Mesenchymal stem cell (in vitro differentiated cells and primary cell): Measurements from ENCODE around the gene SELENON.

Experiments used
- DNase-seq: peaks from one replicate; pipeline ENCODE4 v3.0.0-alpha.2; 2013
- H2AFZ ChIP-seq: one replicate; pipeline ENCODE4 v1.6.1; 2013; ENCODE audit warnings: low read depth, mild to moderate bottlenecking, control low read depth, inconsistent platforms, low read length, moderate library complexity
- H2AK5ac ChIP-seq: 2 replicates; pipeline ENCODE4 v1.6.1; 2013; ENCODE audit warnings: low read length, moderate library complexity, mild to moderate bottlenecking, inconsistent platforms; ENCODE audit not compliant: severe bottlenecking
- H2BK120ac ChIP-seq: one replicate; pipeline ENCODE4 v1.6.1; 2013; ENCODE audit warnings: low read depth, mild to moderate bottlenecking, inconsistent platforms, low read length, moderate library complexity
- H2BK12ac ChIP-seq, 2 experiments: one replicate each; pipeline ENCODE4 v1.6.1; 2013; ENCODE audit warnings: inconsistent platforms in 2 of 2, low read length in 2 of 2, mild to moderate bottlenecking in 2 of 2, moderate library complexity in 2 of 2, control low read depth in 1 of 2
- H2BK15ac ChIP-seq: one replicate; pipeline ENCODE4 v1.6.1; 2013; ENCODE audit warnings: mild to moderate bottlenecking, low read depth, inconsistent platforms; ENCODE audit not compliant: poor library complexity, severe bottlenecking
- H2BK5ac ChIP-seq: 2 replicates; pipeline ENCODE4 v1.6.1; 2013; ENCODE audit warnings: low read depth, mild to moderate bottlenecking, low read length, control low read depth, inconsistent platforms; ENCODE audit not compliant: poor library complexity, severe bottlenecking
- H3K14ac ChIP-seq, 2 experiments: one replicate each; pipeline ENCODE4 v1.6.1; 2013; ENCODE audit warnings: inconsistent platforms in 2 of 2, low read length in 2 of 2, control low read depth in 1 of 2, mild to moderate bottlenecking in 1 of 2, moderate library complexity in 1 of 2
- H3K18ac ChIP-seq, 2 experiments: one replicate each; pipeline ENCODE4 v1.6.1; 2013; ENCODE audit warnings: inconsistent platforms in 2 of 2, low read length in 2 of 2, control low read depth in 1 of 2, low read depth in 1 of 2, mild to moderate bottlenecking in 1 of 2
- H3K23ac ChIP-seq, 2 experiments: one replicate each; pipeline ENCODE4 v1.6.1; 2013; ENCODE audit warnings: inconsistent platforms in 2 of 2, low read length in 2 of 2, mild to moderate bottlenecking in 2 of 2, moderate library complexity in 2 of 2, control low read depth in 1 of 2
- H3K27ac ChIP-seq: 2 replicates; pipeline ENCODE4 v1.5.1; 2013; ENCODE audit warnings: mild to moderate bottlenecking, moderate library complexity, low read length, control low read depth, inconsistent platforms; ENCODE audit not compliant: poor library complexity, severe bottlenecking
- H3K27me3 ChIP-seq, 2 experiments: 2 replicates each; pipeline versions ENCODE4 v1.6.1 to v1.7.0; 2013; ENCODE audit warnings: low read length in 2 of 2, mild to moderate bottlenecking in 2 of 2, moderate library complexity in 2 of 2, control low read depth in 1 of 2, inconsistent platforms in 1 of 2; ENCODE audit not compliant: control insufficient read depth in 1 of 2, insufficient read depth in 1 of 2
- H3K36me3 ChIP-seq, 2 experiments: 2 replicates each; pipeline versions ENCODE4 v1.6.1 to v1.7.0; 2013; ENCODE audit warnings: low read length in 2 of 2, control low read depth in 1 of 2, inconsistent platforms in 1 of 2, low read depth in 1 of 2, mild to moderate bottlenecking in 1 of 2; ENCODE audit not compliant: insufficient read depth in 2 of 2, control insufficient read depth in 1 of 2
- H3K4ac ChIP-seq, 2 experiments: one replicate each; pipeline ENCODE4 v1.6.1; 2013; ENCODE audit warnings: inconsistent platforms in 2 of 2, low read length in 2 of 2, mild to moderate bottlenecking in 2 of 2, moderate library complexity in 2 of 2, control low read depth in 1 of 2, low read depth in 1 of 2
- H3K4me1 ChIP-seq: 2 replicates; pipeline ENCODE4 v1.6.1; 2013; ENCODE audit warnings: low read depth, low read length, control low read depth; ENCODE audit not compliant: control insufficient read depth, insufficient read depth
- H3K4me2 ChIP-seq: 2 replicates; pipeline ENCODE4 v1.6.1; 2013; ENCODE audit warnings: low read length, mild to moderate bottlenecking, inconsistent platforms; ENCODE audit not compliant: poor library complexity, severe bottlenecking
- H3K4me3 ChIP-seq, 2 experiments: 2 replicates each; pipeline versions ENCODE4 v1.5.1 to v1.7.0; 2013; ENCODE audit warnings: low read length in 2 of 2, mild to moderate bottlenecking in 2 of 2, control low read depth in 1 of 2, low read depth in 1 of 2; ENCODE audit not compliant: insufficient read depth in 1 of 2
- H3K79me1 ChIP-seq: replicated peaks from 2 replicates; pipeline ENCODE4 v1.6.1; 2013; ENCODE audit warnings: mild to moderate bottlenecking, control low read depth, low read length, inconsistent platforms; ENCODE audit not compliant: poor library complexity, severe bottlenecking
- H3K9ac ChIP-seq: 2 replicates; pipeline ENCODE4 v1.7.0; 2013; ENCODE audit warnings: mild to moderate bottlenecking, low read length, moderate library complexity
- H3K9me3 ChIP-seq: 2 replicates; pipeline ENCODE4 v1.7.0; 2013; ENCODE audit warnings: mild to moderate bottlenecking, low read length; ENCODE audit not compliant: control insufficient read depth
- H4K8ac ChIP-seq: one replicate; pipeline ENCODE4 v1.6.1; 2013; ENCODE audit warnings: inconsistent platforms, mild to moderate bottlenecking, low read length, moderate library complexity
- H4K91ac ChIP-seq: one replicate; pipeline ENCODE4 v1.6.1; 2013; ENCODE audit warnings: mild to moderate bottlenecking, low read length, inconsistent platforms
- WGBS: methylation state at CpG from one replicate; pipeline ENCODE4 v1.1.7; 2013; ENCODE audit warnings: mixed read lengths; 5-methylcytosine and 5-hydroxymethylcytosine counted together

SELENON gene

GRCh38 chr1:25809929-25810328, 9.9 kb downstream of the SELENON start:
- peaks cover 10% of the 10 kb centered on the region for H3K79me1 ChIP-seq
- WGBS: 94% methylated on average over 7 of the region's 7 CpGs
- H3K36me3 ChIP-seq: peaks cover 78 to 88% of the 10 kb centered on the region in 2 experiments
- H3K27ac ChIP-seq: no peak overlapping the region
- no peak for DNase-seq
- peaks cover 6% of the 10 kb centered on the region for H3K4me1 ChIP-seq
- H2AFZ ChIP-seq: no peak overlapping the region
- no peak overlapping the region for H2BK120ac ChIP-seq
- no peak overlapping the region for H3K14ac ChIP-seq
- no peaks in the 10 kb centered on the region for H3K9me3 ChIP-seq
- H2BK5ac ChIP-seq: no peak overlapping the region
- no peak overlapping the region for H3K18ac ChIP-seq
- H3K9ac ChIP-seq: no peak overlapping the region
- H4K91ac ChIP-seq: no peak overlapping the region
- H3K4ac ChIP-seq: peak overlapping the region in 1 of 2 experiments; percentile 38
- no peaks in the 10 kb centered on the region for H3K27me3 ChIP-seq
- no peak overlapping the region for H2BK12ac ChIP-seq
- H3K4me3 ChIP-seq: no peak overlapping the region
- H3K23ac ChIP-seq: no peak overlapping the region
- H3K4me2 ChIP-seq: no peak overlapping the region
- H4K8ac ChIP-seq: no peak overlapping the region
- H2BK15ac ChIP-seq: no peak overlapping the region
- H2AK5ac ChIP-seq: no peak overlapping the region

- no peak overlapping the region for H2AK5ac ChIP-seq
- peaks cover 78 to 87% of the 10 kb centered on the region in 2 experiments for H3K36me3 ChIP-seq
- no peak overlapping the region for H2BK120ac ChIP-seq
- H3K4me2 ChIP-seq: no peak overlapping the region
- peak overlapping the region; percentile 29 for H3K9ac ChIP-seq
- H2BK15ac ChIP-seq: no peak overlapping the region
- 41% methylated on average over 20 of the region's 21 CpGs for WGBS
- peaks cover 4% of the 10 kb centered on the region for H3K79me1 ChIP-seq
- peak overlapping the region; percentile 6 for H4K91ac ChIP-seq
- no peak overlapping the region for H3K23ac ChIP-seq
- no peaks in the 10 kb centered on the region for H3K27me3 ChIP-seq
- H3K14ac ChIP-seq: peak overlapping the region in 1 of 2 experiments; percentile 49
- H3K27ac ChIP-seq: no peak overlapping the region
- H3K4ac ChIP-seq: peak overlapping the region in 1 of 2 experiments; percentile 38
- no peak overlapping the region for H2BK5ac ChIP-seq
- H3K4me1 ChIP-seq: peaks cover 4% of the 10 kb centered on the region
- H2AFZ ChIP-seq: no peak overlapping the region
- peak overlapping the region in 1 of 2 experiments; percentile 11 for H2BK12ac ChIP-seq
- no peak overlapping the region for H3K4me3 ChIP-seq
- H3K18ac ChIP-seq: peak overlapping the region in 1 of 2 experiments; percentile 25
- H4K8ac ChIP-seq: peak overlapping the region; percentile 5
- H3K9me3 ChIP-seq: no peaks in the 10 kb centered on the region
- DNase-seq: peak; percentile 62
These were observed 10.6 kb downstream of the SELENON start for GRCh38 chr1:25810341-25811299.

GRCh38 chr1:25811384-25812082, 11.5 kb downstream of the SELENON start:
- H3K23ac ChIP-seq: no peak overlapping the region
- peaks cover 77 to 94% of the 10 kb centered on the region in 2 experiments for H3K36me3 ChIP-seq
- peak overlapping the region; percentile 32 for H2BK15ac ChIP-seq
- H2AFZ ChIP-seq: no peak overlapping the region
- H4K91ac ChIP-seq: no peak overlapping the region
- H2BK5ac ChIP-seq: no peak overlapping the region
- 93% methylated on average over 13 of the region's 13 CpGs for WGBS
- H2BK12ac ChIP-seq: no peak overlapping the region
- no peak for DNase-seq
- H3K9ac ChIP-seq: peak overlapping the region; percentile 29
- no peaks in the 10 kb centered on the region for H3K9me3 ChIP-seq
- no peak overlapping the region for H3K14ac ChIP-seq
- no peak overlapping the region for H2AK5ac ChIP-seq
- no peak overlapping the region for H3K4me2 ChIP-seq
- H3K4ac ChIP-seq: no peak overlapping the region
- H3K27ac ChIP-seq: no peak overlapping the region
- H2BK120ac ChIP-seq: no peak overlapping the region
- no peak overlapping the region for H3K4me3 ChIP-seq
- peaks cover 4% of the 10 kb centered on the region for H3K4me1 ChIP-seq
- H3K18ac ChIP-seq: no peak overlapping the region
- H3K79me1 ChIP-seq: peaks cover 1% of the 10 kb centered on the region
- H4K8ac ChIP-seq: no peak overlapping the region
- H3K27me3 ChIP-seq: no peaks in the 10 kb centered on the region
